Activated CD8-positive, alpha-beta memory T cell treated with anti-CD3 and anti-CD28 coated beads for 4 hours (primary cell): ENCODE data around the gene RASEF.
"Not testable (repeated sequence)": the region's sequence is repeated elsewhere in the genome, so short reads cannot be mapped to it uniquely, and the experiment has no call there.

ENCODE experiments used
- DNase-seq, 2 donors: peaks; one replicate each; pipeline ENCODE4 v3.0.0-alpha.2; 2020; ENCODE audit warnings: low read depth in 2 of 2

RASEF gene

DNA sequence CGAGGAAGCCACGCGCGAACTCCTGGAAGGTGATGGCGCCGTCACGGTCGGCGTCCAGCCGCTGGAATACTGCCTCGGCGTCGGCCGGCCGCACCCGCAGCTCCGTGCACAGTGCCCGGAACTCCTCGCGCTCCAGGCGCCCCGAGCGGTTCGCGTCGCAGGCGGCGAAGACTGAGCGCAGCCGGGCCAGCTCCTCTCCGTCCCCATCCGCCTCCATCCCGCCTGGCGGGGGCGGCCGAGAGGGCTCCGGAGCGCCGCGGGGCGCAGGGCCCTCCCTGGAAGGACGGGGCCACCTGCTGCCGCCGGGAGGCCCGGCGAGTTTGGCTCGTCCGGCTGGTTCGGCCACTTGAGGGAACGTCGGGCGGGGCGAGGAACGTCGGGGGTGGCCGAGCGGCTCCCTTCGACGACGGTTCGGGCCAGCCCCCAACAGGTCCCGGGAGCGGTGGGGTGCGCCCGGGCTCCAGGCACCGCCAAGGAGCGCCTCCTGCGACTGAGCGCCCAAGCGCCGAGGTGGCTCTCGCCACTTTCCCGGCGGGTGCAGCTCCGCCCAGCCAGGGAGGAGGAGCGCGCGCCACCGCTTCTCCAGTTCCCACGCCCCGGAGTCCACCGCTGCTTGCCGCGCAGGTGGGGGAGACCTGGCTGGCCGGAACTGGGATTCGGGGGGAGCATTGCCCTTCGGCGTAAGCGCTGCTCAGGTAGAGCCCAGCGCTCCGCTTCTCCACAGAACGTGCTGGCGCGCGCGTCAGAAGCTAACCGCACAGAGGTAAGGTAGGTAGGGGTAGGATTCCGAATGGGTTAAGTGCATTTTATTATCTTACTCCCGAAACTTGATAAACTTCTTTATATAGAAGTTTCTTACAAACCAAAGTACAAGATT lies at the start of gene RASEF:
Gene RASEF (minus strand): TSS at position 492 of the 877 bp plus-strand sequence. CDS start 275 bp downstream, at position 217.
- DNase-seq, result no peak

DNA sequence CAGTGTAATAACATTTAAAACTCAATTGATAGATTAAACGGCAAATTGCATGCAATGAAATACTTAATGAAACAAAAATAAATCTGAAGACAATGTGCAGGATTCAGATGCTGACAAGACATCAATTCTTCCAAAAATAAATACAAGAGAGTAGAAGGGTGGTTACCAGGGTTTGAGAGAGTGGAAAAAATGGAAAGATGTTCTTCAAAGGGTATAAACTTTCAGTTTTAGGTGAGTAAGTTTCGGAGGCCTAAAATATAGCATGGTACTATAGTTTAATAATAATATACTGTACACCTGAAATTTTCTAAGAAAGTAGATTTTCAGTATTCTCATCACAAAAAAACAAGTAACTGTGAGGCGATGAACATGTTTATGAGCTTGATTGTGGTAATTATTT lies 48.2 kb upstream of the RASEF start:
- no peak for DNase-seq

DNA sequence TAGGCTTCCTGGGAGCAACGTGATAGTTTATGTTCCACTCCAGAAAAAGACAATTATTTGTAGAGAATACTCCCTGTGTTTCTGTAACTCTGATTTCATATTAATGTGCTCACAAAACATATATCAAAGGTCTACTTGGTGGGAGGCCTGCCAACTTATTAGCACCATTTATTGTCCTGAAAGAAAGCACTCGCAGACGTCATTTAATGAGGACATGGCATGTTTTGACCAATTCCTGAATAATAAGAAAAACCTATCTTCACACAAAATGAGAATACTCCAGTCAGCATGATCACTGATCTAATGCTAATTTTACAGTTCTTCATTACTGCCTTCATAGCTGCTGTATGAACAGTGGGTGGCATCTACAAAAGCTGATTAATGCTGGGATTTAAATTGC lies 46.4 kb upstream of the RASEF start:
- DNase-seq, result no peak

DNA sequence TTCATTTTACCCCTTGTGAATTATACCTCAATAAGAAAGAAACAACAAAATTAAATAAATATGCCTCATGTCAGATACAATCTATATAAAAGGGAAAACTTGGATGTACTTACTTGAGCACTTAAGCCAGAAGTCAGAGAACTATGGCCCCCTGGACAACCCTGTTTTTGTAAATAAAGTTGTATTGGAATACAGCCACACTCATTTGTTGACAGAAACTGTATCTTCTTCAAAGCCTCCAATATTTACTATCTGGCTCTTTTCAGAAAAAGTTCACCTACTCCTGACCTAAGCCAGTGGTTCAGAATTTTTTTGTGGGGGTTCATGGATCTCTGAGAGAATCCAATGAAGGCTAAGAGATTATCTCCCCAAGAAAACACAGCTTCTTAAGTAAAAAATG lies 45.3 kb upstream of the RASEF start:
- DNase-seq, result no peak

DNA sequence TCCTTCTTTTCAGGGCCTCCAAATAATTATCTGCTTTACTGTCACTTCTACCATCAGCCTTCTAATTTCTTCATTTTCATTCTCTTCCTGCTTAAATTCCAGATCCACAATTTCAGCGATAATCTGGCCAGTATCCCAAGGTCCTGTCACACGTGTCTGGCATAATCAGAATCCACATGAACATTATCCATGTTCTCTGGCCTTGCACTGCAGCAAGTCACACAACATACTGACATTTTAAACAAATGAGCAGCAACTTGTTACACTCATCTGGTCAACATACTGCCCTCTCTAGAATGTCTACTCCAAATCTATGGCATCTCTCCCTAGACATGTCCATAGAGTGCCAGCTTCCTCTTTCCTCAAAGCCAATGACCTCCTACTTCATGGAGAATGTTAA lies 43.8 kb upstream of the RASEF start:
- no peak for DNase-seq

DNA sequence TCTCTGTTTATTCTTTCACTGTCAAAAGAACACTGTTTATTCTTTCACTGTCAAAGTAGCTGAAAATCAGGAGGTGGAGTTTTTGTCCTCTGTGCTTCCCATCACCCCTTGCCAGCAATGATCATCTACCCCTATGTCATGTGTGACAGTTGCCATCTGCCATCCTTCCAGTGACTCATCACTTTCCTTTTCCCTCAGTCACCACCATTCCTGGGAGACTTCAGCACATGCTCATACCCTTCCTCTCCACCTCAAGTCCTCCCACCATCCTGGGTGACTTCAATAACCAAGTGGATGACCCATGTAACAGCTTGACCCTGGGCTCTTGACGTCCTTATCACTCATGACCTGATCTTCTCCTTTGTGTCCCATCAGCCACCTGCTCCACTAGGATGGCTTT lies 43.3 kb upstream of the RASEF start:
- no peak for DNase-seq

DNA sequence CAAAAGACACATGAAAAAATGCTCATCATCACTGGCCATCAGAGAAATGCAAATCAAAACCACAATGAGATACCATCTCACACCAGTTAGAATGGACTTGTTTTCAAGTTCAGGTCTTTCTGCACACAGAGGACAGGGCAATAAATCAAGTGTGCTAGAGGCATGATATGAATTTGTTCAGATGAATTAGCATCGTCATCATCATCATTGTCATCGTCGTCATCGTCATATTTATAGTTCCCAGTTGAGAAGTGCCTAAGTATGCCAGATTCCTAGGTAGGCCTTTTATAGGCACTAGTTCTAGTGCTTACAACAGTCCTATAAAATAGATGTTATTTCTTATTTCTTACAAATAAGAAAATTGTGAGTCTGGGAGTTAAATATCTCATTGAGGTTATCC lies 34.7 kb upstream of the RASEF start:
- no peak for DNase-seq

DNA sequence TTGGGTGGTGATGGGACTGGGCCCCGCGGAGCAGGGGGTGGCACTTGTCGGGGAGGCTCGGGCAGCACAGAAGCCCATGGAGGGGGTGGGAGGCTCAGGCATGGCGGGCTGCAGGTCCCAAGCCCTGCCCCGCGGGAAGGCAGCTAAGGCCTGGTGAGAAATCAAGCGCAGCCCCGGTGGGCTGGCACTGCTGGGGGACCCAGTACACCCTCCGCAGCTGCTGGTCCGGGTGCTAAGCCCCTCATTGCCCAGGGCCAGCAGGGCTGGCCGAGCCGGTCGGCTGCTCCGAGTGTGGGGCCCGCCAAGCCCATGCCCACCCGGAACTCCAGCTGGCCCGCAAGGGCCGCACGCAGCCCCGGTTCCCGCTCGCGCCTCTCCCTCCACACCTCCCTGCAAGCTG lies 30.4 kb upstream of the RASEF start:
- DNase-seq, result not testable (repeated sequence)

DNA sequence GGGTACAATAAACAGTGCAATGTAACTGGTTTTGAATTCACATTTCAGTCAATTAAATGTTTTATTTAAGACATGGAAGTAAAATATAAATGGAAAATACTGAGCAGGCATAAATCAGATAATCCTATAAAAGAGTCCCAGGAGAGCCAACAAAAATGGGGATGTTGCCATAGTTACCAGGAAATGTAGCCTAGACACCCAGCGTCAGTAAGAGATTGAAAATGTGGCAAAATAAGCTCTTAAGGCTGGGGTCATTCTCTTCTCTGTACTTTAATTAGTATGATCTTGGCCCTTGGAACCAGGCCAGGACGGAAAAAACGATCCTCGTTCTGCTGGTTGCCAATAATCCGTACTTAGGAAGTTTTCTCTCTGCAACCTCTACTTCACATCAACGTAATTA lies 18.9 kb upstream of the RASEF start:
- no peak for DNase-seq

DNA sequence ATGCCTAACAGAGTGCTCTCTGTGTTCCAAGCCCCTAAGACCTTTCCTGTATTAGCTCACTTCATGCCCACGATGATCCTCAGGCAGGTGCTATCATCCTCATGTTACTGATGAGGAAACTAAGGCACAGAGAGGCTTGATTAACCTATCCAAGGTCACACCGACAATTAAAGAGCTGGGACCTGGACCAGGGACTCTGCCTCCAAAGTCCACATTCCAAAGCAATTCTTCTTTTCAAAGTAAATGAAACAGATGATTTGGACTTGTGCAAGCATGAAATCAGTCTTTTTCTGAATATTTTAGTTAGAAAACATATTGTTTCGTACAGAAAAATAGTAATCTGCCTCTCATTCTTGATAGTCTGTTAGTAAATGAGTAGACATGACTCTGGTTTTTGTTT lies 18.1 kb upstream of the RASEF start:
- DNase-seq, result no peak

DNA sequence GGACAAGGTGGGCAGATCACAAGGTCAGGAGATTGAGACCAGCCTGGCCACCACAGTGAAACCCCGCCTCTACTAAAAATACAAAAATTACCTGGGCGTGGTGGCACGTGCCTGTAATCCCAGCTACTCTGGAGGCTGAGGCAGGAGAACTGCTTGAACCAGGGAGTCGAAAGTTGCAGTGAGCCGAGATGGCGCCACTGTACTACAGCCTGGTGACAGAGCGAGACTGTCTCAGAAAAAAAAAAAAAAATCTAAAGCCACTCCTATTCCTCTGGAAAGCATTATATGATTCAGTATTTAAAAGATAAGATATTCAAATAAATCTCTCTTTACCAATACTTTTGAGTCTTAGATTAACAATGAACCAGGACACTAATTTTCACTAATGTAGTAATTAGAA lies 13.0 kb upstream of the RASEF start:
- not testable (repeated sequence) for DNase-seq

DNA sequence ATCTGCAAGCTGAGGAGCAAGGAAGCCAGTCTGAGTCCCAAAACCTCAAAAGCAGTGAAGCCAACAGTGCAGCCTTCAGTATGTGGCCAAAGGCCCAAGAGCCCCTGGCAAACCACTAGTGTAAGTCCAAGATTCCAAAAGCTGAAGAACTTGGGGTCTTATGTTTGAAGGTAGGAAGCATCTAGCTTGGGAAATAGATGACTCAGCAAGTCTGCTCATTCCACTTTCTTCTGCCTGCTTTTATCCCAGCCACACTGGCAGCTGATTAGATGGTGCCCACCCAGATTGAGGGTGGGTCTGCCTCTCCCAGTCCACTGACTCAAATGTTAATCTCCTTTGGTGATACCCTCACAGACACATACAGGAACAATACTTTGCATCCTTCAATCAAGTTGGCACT lies 9.6 kb upstream of the RASEF start:
- not testable (repeated sequence) for DNase-seq

DNA sequence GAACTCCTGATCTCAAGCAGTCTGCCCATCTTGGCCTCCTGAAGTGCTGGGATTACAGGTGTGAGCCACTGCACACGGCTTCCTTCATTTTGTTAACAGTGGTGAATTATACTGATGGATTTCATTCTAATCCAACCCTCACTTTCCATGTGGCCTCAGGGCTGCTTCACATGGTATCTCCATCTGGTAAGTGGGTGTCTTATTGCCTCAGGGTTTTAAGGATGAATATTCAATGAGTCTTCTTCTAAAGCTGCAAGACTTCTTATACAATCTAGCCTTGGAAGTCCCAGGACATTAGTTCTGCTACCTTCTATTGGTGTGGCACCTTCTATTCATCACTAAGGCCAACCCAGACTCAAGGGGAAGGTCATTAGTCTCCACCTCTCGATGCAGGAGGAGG lies 8.7 kb upstream of the RASEF start:
- DNase-seq, result no peak

DNA sequence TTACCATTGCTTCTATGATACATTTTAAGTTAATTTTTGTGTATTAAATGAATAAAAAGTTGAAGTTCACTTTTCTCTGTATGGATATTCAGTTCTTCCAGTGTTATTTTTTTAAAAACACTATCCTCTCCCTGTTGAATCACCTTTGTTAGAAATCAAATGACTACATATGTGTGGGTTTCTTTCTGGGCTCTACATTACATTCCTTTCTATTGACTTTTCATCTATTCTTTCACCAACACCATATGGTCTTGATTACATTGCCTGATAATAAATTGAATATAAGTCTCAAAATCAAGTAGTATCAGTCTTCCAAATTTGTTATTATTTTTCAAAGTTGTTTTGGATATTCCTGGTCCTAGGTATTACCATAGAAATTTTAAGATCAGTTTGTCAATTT lies 7.3 kb upstream of the RASEF start:
- DNase-seq, result no peak

DNA sequence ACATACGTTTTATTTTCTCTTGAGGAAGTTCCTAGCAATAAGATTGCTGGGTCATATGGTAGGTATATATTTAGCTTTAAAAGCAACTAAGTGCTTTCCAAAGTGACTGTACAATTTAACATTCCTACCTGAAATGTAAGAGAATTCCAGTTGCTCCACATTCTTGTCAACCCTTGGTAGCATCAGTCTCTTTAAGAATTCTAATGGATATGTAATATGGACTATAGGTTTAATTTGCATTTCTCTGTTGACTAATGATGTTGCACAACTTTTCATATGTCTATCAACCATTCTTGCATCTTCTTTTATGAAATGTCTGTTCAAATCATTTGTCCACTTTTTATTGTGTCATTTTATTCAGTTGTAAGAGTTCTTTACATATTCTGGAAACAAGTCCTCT lies 6.7 kb upstream of the RASEF start:
- DNase-seq, result no peak

DNA sequence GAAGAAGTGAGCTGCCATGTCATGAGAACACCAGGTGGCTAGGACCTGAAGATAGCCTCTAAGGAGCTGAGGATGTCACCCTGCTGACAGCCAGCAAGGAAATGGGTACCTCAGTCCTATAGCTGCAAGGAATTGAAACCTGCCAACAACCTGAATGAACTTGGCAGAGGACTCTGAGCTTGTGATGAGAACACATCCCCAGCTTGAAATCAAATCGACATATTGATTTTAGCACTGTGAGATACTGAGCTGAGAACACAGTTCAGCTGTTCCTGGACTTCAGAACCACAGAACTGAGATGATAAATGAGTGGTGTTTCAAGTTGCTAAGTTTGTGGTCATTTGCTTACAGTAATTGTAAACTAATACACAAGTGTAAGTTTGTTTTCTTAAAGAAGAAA lies 5.5 kb upstream of the RASEF start:
- no peak for DNase-seq

DNA sequence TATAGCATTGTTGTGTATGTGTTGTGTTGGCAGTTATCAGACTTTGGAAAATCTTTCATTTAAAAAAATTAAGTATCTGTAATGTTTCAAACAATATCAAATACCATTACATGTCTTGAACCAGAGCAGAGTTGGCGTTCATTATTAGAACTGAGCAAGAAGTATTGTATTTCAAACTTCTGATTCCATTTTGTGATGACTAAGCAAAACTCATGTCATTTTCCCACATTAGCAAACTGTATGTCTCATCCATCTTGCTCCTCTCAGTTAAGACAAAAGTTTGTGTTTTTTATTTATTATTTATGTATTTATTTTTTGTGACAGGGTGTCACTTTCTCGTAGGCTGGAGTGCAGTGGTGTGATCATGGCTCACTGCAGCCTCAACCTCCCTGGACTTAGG lies 4.6 kb upstream of the RASEF start:
- DNase-seq, result no peak

DNA sequence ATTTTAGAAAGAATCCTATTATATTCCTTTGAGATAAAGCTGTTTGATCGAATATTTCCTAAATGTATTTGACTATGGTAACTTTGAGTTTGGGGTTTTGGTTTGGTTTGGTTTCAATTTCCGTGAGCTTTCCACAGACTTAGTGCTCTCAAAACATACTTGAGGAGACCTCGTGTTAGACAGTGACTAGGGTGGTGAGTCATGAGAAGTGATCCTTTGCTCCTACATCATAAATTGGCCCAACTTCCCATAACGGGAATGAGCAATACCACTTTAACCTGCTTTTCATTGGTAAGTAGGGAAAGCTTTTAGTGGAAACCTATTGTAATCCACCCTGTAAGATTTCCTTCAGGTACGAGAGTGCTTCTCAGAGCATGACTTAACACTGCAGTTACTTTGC lies 3.8 kb upstream of the RASEF start:
- no peak for DNase-seq

DNA sequence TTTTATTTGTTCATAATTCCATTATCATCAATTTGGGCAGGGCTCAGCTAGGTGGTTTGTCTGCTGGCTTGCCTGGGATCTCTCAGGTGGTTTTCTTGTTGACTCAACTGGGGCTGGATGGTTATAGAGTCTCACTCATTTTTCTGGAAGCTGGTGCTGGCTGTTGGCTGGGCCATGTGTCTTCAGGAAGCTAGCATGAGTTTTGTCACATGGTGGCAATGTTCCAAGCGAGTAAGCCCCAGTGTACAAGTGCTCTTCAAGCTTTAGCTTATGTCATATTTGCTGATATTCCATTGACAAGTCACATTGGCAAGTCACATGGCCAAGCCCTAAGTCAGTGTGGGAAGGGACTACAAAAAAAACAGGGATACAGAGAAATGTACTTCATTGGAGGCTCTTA lies 2.3 kb upstream of the RASEF start:
- DNase-seq, result no peak

DNA sequence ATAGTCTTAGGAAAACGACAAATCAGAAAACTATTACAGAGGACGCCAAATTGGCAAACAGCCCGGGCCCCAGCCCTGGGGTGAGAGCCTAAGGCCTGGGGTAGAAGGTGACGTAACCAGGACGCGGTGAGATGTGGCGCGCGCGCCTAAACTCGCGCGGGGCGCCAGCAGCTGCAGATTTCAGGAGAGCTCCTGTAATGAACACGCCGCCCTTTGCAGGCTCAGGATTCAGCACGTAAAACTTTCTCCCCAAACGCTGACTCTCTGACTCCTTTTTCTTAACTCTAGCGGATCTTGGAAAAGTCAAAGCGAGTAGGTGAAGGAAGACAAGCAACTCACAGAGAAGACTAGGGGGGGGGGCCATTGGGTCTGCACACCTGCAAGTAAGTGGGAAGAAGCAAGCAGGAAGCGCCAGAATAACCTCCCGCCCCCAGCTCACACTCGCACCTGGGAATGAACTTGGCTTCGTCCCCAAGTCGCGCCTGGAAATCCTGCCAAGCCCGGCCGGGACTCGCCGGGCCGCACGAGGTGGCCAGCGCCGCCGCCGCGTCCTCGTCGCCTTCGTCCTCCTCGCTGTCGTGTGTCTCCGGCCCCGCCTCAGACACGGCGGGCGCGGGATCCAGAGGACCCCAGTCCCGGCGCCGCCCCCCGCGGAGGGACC lies 822 bp downstream of the RASEF start:
- no peak for DNase-seq

DNA sequence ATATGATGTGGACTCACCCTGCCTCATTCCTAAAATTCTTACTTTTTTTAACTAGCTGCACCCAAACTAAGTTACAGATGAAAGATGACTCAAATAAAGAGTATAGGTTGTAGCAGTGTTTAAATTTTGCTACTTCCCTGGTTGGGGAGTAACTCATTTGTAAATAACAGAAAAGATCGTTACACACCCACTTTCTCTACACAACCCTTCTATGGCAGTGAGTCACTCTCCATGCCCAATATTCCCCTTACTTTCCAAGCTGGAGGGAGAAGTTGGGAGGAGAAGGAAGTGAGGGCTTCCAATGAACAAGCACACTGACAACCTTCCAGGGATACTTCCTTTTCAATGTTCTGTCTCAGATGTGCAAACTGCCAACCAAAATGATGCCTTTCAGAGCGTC lies 1.9 kb downstream of the RASEF start:
- no peak for DNase-seq

DNA sequence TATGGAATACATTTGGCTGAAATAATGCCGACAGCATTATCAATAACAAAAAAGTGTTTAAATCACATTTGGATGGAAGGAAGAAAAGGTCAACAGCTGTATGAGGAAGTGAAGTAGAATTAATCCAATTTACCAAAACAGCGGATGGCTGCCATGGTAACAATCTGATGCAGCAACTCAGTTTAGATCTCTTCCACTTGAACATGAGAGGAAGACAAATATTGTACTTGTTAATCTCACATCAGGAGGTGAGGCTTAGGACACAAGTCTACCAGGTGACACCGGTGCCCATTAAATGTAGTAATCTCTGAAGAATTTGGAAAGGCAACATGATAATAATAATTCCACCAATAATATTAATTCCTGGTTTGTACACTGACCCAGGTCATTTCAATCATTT lies 2.4 kb downstream of the RASEF start:
- DNase-seq, result no peak

DNA sequence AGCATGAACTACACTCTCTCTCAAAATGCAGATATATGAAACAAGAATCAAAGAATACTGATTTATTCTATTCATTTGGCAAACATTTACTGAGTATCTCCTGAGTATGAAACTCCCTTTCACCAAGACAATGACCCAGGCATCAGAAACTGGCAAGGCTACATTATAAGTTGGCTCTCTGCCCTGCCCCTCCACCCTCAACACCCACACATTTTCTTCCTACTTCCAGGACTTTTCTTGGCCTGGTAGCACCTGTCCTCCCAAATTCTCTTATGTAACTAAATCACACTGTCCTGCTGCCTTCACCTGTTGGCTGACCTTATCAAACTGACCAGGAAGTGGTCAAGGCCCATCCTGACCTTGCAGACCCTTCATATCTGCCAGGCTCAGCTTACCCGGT lies 3.5 kb downstream of the RASEF start:
- DNase-seq, result no peak

DNA sequence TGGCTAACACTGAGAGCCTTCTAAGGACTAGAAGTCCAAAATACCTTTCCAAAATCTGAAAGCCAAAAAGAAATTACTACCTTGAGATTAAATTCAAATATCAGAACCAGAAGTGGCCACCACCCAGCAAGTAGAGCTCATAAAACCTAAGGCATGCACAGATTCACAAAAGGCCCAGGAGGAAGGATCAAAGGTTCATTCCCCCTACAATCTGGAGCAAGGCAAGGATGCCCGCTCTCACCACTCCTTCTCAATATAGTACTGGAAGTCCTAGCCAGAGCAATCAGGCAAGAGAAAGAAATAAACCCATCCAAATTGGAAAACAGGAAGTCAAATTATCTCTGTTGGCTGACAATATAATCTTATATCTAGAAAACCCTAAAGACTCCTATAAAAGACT lies 6.0 kb downstream of the RASEF start:
- DNase-seq, result no peak
